Glutamatergic neuron (in vitro differentiated cells): Measurements from ENCODE around the gene LACTB. TPM values are rescaled to one million over a fixed set of nuclear protein-coding genes. Genes with fewer than 3 reads are reported as not detected.
"Not testable (repeated sequence)": the region's sequence is repeated elsewhere in the genome, so short reads cannot be mapped to it uniquely, and the experiment has no call there.

Experiments used
- DNase-seq: peaks from one replicate; pipeline ENCODE4 v3.0.0; 2022
- H3K27ac Mint-ChIP-seq: one replicate; pipeline ENCODE4 v1.8.0; 2020; ENCODE audit warnings: mild to moderate bottlenecking, mixed read lengths, inconsistent platforms; ENCODE audit not compliant: unreplicated experiment
- H3K27me3 Mint-ChIP-seq: one replicate; pipeline ENCODE4 v1.8.0; 2020; ENCODE audit warnings: mild to moderate bottlenecking, moderate library complexity, mixed read lengths, inconsistent platforms; ENCODE audit not compliant: unreplicated experiment
- H3K36me3 Mint-ChIP-seq: one replicate; pipeline ENCODE4 v1.8.0; 2020; ENCODE audit warnings: mild to moderate bottlenecking, mixed read lengths, inconsistent platforms; ENCODE audit not compliant: unreplicated experiment
- H3K4me1 Mint-ChIP-seq: one replicate; pipeline ENCODE4 v1.8.0; 2020; ENCODE audit warnings: mild to moderate bottlenecking, low read depth, mixed read lengths, inconsistent platforms; ENCODE audit not compliant: unreplicated experiment
- H3K4me3 Mint-ChIP-seq: one replicate; pipeline ENCODE4 v1.8.0; 2020; ENCODE audit warnings: mild to moderate bottlenecking, mixed read lengths, inconsistent platforms; ENCODE audit not compliant: unreplicated experiment
- H3K9me3 Mint-ChIP-seq: one replicate; pipeline ENCODE4 v1.8.0; 2020; ENCODE audit warnings: mild to moderate bottlenecking, moderate library complexity, mixed read lengths, inconsistent platforms; ENCODE audit not compliant: unreplicated experiment
- CTCF ChIP-seq: fragments of 200-600 bp; sonication (generic); IDR thresholded peaks from one replicate; pipeline ENCODE4 v1.5.0; 2021; ENCODE audit not compliant: partially characterized antibody, unreplicated experiment
- total RNA-seq: library from RNA; stranded (reverse); fragmentation: NEBNext Ultra II Directional; extraction: Animal tissue kit (Norgen Biotek cat#: 25700); gene quantifications from one replicate; pipeline ENCODE4 v1.2.1, GENCODE V29; 2021; ENCODE audit not compliant: unreplicated experiment

Gene LACTB
- total RNA-seq, 1 donor from 2014 or later: 20.1 TPM

GRCh38 chr15:63104727-63105126 lies 16.9 kb upstream of the LACTB start:
- Mint-ChIP-seq H3K4me3 (no peak overlapping the region), H3K36me3 (peaks cover 5% of the 10 kb centered on the region), H3K9me3 (peaks cover 1% of the 10 kb centered on the region), H3K27me3 (no peaks in the 10 kb centered on the region), H3K4me1 (peaks cover under 1% of the 10 kb centered on the region), H3K27ac (no peak overlapping the region)
- TF ChIP-seq CTCF: no peak
- DNase-seq: no peak

- not testable (repeated sequence) for DNase-seq, H3K9me3 Mint-ChIP-seq, H3K27me3 Mint-ChIP-seq, H3K4me1 Mint-ChIP-seq, H3K27ac Mint-ChIP-seq, H3K36me3 Mint-ChIP-seq, H3K4me3 Mint-ChIP-seq
Measured at GRCh38 chr15:63105354-63105753, 16.3 kb upstream of the LACTB start.

- Mint-ChIP-seq H3K27me3 (no peaks in the 10 kb centered on the region), H3K9me3 (peaks cover 1% of the 10 kb centered on the region), H3K4me1 (peaks cover 2% of the 10 kb centered on the region), H3K27ac (no peak overlapping the region), H3K4me3 (no peak overlapping the region), H3K36me3 (peaks cover 4% of the 10 kb centered on the region)
- TF ChIP-seq CTCF: no peak
- DNase-seq: no peak
Measured at GRCh38 chr15:63107895-63108546, 13.6 kb upstream of the LACTB start.

DNA sequence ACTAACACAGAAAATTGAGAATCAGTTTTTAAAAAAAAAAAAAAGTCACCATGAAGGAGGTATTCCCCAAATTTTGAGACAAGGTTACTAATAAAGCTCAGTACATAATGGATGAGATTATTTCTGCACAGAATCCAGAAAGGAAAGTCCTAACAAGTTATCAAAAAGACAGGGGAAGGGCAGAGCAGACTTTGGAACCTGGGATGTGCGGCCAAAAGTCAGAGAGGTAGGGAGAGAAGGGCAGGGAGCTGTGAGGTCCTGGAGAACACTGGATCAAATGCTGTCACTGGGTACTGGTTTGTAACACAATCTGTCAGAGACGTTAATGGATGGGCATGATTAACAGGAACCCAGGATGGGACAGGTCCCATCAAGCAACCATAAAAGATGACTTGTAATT lies 12.2 kb upstream of the LACTB start:
- Mint-ChIP-seq H3K36me3 (peaks cover 4% of the 10 kb centered on the region), H3K4me3 (no peak overlapping the region), H3K9me3 (peaks cover 1% of the 10 kb centered on the region), H3K27ac (no peak overlapping the region), H3K4me1 (peaks cover 2% of the 10 kb centered on the region), H3K27me3 (no peaks in the 10 kb centered on the region)
- no peak for TF ChIP-seq CTCF
- DNase-seq: no peak

DNA sequence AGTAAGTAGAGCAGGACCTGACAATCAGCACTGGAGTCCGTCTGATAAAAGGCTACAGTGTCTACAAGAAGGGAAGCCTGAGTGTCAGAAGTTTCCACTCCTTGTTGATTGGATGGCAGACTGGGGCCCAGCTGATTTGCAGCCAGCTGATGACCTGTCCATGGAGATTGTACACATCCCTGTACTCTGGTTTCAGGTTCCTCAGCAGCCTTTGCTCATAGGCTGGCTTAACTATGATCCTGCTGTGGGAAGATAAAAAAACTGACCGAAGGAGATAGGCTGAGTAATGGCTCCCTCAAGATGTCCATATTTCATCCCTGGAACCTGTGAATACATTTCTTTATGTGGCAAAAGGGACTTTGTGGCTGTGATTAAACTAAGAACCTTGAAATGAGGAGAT lies 11.7 kb upstream of the LACTB start:
- H3K9me3 Mint-ChIP-seq: peaks cover 1% of the 10 kb centered on the region
- no peak for TF ChIP-seq CTCF
- H3K27ac Mint-ChIP-seq: no peak overlapping the region
- peaks cover 4% of the 10 kb centered on the region for H3K36me3 Mint-ChIP-seq
- H3K4me3 Mint-ChIP-seq: no peak overlapping the region
- no peaks in the 10 kb centered on the region for H3K27me3 Mint-ChIP-seq
- DNase-seq: no peak
- peaks cover 2% of the 10 kb centered on the region for H3K4me1 Mint-ChIP-seq
